Activated naive CD8-positive, alpha-beta T cell treated with anti-CD3 and anti-CD28 coated beads, Interleukin-2, amount 50 U/mL, for 16 hours (primary cell): ENCODE data around the gene RPSA.
"Not testable (repeated sequence)": the region's sequence is repeated elsewhere in the genome, so short reads cannot be mapped to it uniquely, and the experiment has no call there.

Experiments
- DNase-seq: peaks from one replicate; pipeline ENCODE4 v3.0.0-alpha.2; 2020; ENCODE audit warnings: low read depth, low spot score

Gene RPSA

GRCh38 chr3:39454591-39455217 lies 48.2 kb downstream of the RPSA start:
- DNase-seq: no peak

GRCh38 chr3:39456159-39456558 lies 49.6 kb downstream of the RPSA start:
- DNase-seq: no peak

- no peak for DNase-seq
Measured at GRCh38 chr3:39457361-39457760, 50.8 kb downstream of the RPSA start.

- DNase-seq: not testable (repeated sequence)
Measured at GRCh38 chr3:39458579-39458978, 52.1 kb downstream of the RPSA start.

- DNase-seq: no peak
Measured at GRCh38 chr3:39460677-39461076, 54.2 kb downstream of the RPSA start.
